NT2/D1 (cell line): Measurements from ENCODE around the gene SUSD3.

Source experiments
- YY1 ChIP-seq: IDR thresholded peaks from 2 replicates; pipeline ENCODE4 v1.6.1; 2011; ENCODE audit not compliant: insufficient read length, insufficient read depth
- ZNF274 ChIP-seq: IDR thresholded peaks from 2 replicates; pipeline ENCODE4 v1.6.1; 2011; ENCODE audit warnings: mild to moderate bottlenecking, low read depth, low read length

- TF ChIP-seq YY1 (no peak), ZNF274 (no peak)
These were observed 61.1 kb downstream of the SUSD3 start for GRCh38 chr9:93119703-93119952.
